Heart left ventricle (tissue), 13 donors: ENCODE measurements around the gene CACNA1D.

Experiments
- CTCF ChIP-seq, 12 donors: fragments of 200-600 bp; sonication (generic) in 4 of 12; IDR thresholded peaks; one replicate each; pipeline versions ENCODE4 v1.5.0 to v1.8.0; 2018 to 2022; ENCODE audit warnings: antibody characterized with exemption in 12 of 12, mild to moderate bottlenecking in 5 of 12
- POLR2A ChIP-seq, 2 donors: fragments of 450-650 bp; IDR thresholded peaks; one replicate each; pipeline ENCODE4 v1.6.1; 2017; ENCODE audit warnings: antibody characterized with exemption in 2 of 2, mild to moderate bottlenecking in 2 of 2, moderate library complexity in 2 of 2
- donor health status: ischemic (EF 13 %, LVEDD 7.1; RV severe dilation, severe dysfunction).
- donor health status: DM: no; HTN: yes; CAD: no.
- donor health status: DM: no; HTN: no; CAD: no.
- donor health status: ischemic (EF 25% LVEDD 6.9; RV normal size, moderate dysfunction).
- donor health status: ischemic (EF 25% LVEDD 5.7; RV mildly dilated, moderate dysfunction).
- donor health status: ischemic (EF 35%, LVEDD 5.7; RV mildly dilated, moderate dysfunction).
- donor health status: nonischemic (EF 11% LVEDD 7.7; RV severe dilation, severe dysfunction).
- donor health status: DM: yes; HTN: yes; CAD: no.
- donor health status: PGD.
- donor health status: ischemic (EF 29% LVEDD 5.4; RV normal size, mild dysfunction).
- donor health status: nonischemic (EF 23%, LVEDD 6.1; RV moderate dilation, normal function).

- TF ChIP-seq CTCF (IDR thresholded peaks at IDR 0.05) (no peak), POLR2A (IDR thresholded peaks at IDR 0.05) (no peak)
These were observed 309.6 kb downstream of the CACNA1D start for GRCh38 chr3:53803816-53804695.
